ENCODE data around the gene XYLT1.

Gene XYLT1

DNA sequence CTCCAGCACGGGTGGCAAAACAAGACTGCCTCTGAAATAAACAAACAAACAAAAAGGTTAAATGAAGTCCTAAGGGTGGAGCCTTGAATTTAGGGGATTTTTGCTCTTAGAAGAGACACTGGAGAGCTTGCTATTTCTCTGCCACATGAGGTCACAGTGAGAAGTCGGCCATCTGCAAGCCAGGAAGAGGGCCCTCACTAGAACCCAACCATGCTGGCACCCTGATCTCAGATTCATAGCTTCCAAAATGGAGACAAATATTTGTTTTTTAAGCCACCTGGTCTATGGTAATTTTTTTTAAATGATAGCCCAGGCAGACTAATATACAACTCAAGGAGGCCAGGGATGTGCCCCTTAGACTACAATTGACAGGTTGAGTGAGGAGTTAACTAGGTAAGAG is 255.5 kb downstream of the XYLT1 start:
- in situ Hi-C loops (cut with HindIII; ENCODE audit: low sequenced_read_pairs): no loop called here

DNA sequence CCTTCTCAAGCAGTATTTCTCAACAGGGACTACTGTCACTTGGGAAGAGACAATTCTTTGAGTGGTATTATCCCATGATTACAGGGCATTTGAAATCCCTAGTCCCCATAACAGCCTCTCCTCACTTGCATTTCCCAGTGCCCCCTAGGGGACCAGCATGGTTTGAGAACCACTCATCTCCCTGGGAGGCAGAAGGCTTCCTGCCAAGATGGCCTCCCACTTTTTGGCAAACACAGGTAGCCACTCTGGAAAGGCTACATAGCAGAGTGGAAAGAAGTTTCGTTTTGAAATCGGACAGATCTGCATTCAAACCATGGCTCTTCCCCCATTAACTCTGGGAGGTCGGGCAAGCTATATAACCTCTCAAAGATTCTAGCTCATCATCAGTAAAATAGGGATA is 256.8 kb downstream of the XYLT1 start:
- in situ Hi-C loops (cut with HindIII; ENCODE audit: low sequenced_read_pairs): no loop called here

DNA sequence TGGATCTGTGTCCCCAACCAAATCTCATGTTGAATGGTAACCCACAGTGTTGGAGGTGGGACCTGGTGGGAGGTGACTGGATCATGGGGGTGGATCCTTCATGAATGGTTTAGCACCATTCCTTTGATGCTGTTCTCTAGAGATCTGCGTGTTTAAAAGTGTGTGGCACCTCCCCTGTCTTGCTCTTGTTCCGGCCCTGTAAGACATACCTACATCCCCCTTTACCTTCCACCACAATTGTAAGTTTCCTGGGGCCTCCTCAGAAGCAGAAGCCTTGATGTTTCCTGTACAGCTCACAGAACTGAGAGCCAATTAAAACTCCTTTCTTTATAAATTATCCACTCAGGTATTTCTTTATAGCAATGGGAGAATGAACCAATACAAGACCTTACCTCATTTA is 257.7 kb downstream of the XYLT1 start:
- in situ Hi-C loops (cut with HindIII; ENCODE audit: low sequenced_read_pairs): no loop called here

DNA sequence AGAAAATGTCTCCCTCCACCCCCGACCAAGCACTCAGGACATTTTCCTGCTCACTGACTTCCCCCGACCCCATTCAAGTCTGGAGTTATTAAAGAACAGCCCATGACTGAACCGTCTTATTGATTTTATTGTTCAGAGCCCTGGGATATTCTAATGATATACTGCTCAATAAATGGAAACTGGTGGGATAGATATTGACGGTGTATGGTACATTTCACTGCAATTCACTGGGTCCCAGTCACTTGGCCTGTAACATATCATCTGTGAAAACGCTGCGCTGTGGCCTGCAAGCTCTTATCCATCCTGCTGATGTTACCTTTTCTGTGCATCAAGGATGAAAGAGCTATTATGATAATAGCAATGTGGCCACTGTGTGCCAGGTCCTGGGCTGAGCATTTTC is 258.2 kb downstream of the XYLT1 start:
- in situ Hi-C loops (cut with HindIII; ENCODE audit: low sequenced_read_pairs): no loop called here

DNA sequence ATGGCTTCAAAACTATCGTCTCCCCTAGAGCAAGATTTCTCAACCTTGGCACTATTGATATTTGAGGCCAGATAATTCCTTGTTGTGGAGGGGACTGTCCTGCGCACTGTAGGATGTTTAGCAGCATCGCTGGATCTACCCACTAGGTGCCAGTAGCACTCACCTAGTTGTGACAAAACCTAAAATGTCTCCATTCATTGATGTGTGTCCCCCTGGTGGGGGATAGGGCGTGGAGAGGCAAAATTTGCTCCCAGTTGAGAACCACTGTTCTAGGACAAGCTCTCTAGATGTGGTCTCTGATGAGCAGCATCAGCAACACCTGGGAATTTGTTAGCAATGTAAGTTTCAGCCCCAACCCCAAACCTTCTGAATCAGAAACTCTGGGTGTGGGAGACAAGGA is 259.0 kb downstream of the XYLT1 start:
- in situ Hi-C loops (cut with HindIII; ENCODE audit: low sequenced_read_pairs): no loop called here

DNA sequence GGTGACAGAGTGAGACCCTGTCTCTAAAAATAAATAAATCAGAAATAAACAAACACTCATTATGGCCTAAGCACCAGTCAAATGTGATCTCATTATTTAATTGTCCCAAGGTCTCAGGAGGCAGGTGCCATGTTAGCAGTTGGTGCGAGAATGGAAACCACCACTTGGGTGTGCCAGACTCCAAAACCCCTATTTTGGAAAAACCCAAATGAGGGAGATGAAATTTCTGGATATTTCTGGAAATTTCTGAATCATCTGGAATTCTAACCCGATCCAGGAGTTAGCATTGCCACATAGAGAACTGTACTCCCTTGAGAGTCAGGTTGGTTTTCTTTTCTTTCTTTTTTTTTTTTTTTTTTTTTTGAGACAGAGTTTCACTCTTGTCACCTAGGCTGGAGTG is 264.0 kb downstream of the XYLT1 start:
- in situ Hi-C loops (cut with HindIII; ENCODE audit: low sequenced_read_pairs): no loop called here

DNA sequence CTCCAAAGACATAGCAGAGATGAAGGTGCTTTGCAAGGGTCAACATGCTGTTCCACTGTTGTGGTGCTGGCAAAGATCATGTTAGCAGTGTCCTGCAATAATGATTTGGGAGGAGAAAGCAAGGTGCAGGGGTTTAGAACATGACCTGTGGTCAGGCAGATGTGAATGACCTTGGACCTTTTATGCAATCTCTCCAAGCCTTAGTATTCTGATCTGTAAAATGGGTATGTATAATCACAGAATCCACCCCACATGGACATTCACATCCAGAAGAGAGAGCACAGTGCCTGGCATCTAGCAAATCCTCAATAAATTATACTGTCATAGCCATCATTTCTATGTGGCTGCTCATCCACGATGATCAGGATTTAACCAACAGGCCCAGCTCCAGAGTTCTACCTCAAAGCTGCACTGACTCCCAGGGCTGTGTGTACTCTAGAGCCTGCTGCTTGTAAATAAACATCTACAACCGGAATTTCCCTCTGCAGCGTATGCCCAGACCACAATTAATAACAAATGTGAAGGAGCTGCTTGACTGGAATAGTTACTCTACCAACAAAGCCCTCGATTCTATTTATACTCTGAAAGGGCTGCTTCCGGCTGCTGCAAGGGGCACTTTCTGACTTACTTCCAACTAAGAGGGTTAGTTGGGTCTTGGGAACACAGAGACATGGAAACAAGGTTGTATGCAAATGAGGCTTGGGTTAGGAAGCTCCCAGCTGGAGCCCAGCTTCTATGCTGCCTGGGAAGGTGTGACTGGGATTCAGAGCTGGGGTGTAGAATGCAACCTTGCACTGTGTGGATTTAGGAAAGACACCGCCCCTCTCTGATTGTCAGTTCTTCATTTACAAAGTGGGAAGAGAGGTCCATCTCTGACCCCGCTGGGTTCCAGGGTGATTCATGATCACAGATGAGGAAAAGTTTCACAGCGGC is 265.2 kb downstream of the XYLT1 start:
- in situ Hi-C loops (cut with HindIII; ENCODE audit: low sequenced_read_pairs): no loop called here

DNA sequence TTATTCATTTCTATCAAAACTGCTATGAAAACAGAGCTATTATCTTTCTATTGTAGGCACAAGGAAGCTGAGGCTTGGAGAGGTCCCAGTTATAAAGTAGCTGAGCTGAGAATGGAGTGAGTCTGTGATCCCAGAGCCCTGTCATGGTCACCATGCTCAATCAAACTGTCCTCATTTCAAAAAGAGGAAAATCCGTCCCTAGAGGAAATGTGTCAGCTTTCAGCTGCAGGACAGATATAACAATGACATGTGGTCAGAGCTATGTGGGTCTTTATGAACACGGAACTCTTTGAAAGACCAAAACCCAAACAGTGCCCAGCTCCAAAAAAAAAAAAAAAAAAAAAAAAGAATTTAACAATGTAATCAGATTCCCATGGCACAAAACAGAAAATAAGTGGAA is 266.1 kb downstream of the XYLT1 start:
- in situ Hi-C loops (cut with HindIII; ENCODE audit: low sequenced_read_pairs): no loop called here

DNA sequence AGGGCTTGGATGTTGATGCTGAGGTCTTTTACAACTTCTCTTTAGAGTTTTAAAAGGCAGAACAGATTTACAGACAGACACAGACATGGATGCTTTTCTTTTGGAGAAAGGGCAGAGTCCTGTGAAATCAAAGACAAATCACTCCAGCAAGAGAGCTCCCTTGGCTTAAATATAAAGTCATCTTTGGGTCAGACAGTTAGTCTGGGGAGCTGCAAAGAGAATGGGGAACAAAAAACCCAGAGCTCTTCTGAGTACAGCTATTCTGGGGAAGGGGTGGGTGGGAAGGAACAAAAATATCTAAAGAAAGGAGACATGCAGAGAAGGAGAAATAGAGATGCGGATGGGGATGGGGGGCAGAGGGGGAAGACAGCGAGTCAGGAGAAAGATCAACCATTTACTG is 266.6 kb downstream of the XYLT1 start:
- in situ Hi-C loops (cut with HindIII; ENCODE audit: low sequenced_read_pairs): no loop called here

DNA sequence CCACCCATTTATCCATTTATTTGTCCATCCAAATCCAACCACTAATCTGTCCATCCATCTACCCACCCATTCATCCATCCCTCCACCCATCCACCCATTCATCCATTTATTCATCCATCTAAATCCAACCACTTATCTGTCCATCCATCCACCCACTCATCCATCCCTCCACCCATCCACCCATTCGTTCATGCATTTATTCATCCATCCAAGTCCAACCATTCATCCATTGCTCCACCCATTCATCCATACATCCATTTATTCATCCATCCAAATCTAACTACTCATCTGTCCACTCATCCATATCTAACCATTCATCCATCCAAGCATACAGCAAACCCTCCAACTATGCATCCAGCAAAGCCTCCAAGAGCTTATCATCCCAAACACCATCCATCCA is 267.3 kb downstream of the XYLT1 start:
- in situ Hi-C loops (cut with HindIII; ENCODE audit: low sequenced_read_pairs): no loop called here

DNA sequence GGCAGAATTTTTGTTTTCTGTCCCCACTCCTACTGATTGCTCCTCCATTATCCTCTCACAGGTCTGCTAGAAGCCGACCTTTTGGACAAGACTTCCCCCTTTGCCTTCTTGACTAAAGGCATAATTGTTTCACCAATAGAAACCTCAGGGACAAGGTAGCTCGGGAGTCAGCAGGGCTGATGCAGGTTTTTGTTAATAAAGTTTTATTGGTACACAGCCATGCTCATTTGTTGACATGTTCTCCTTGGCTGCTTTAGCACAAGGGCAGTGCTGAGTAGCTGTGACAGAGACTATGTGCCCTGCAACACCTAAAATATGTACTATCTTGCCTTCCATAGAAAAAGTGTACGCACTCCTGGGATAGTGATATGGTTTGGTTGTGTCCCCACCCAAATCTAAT is 271.6 kb downstream of the XYLT1 start:
- in situ Hi-C loops (cut with HindIII; ENCODE audit: low sequenced_read_pairs): no loop called here

DNA sequence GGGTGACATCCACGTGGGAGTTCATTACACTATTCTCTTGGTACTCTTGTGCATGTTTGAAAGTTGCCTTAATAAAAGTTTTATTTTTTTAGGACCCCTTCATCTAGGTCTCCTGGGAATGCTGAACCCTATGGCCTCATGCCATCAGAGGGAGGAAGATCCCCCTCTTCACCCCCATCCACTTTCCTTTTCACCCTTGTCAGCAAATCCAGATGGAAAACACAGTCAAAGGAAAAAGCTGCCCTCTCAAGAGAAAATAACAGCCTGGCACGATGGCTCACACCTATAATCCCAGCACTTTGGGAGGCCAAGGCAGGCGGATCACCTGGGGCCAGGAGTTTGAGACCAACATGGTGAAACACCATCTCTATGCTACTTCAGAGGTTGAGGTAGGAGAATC is 274.2 kb downstream of the XYLT1 start:
- in situ Hi-C loops (cut with HindIII; ENCODE audit: low sequenced_read_pairs): no loop called here

DNA sequence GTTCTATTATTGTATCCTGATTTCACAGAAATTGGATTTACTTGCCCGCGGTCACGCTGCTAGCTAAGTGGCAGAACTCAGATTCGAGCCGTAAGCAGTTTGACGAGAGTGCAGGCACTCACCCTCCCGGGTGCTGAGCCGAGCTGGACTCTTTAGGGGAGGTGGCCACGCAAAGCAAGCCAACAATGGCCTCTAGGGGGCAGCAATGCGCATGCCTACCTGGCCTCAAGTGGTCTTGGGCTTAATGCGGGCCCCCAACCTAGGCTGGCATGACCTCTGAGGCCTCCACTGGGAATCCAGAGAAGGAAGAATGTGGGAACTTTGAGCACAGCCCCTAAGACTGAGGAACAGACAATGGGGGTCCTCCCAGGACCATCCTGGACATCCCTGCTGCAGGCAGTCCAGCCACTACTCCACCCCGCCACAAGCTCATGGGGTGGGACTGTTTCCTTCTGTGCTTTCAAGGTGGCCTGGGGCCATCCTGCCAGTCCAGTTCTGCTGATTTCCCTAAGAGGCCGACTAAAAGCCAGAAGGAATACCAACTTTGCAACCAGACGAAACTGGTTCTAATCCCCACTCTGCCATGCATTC is 276.5 kb downstream of the XYLT1 start:
- in situ Hi-C loops (cut with HindIII; ENCODE audit: low sequenced_read_pairs): no loop called here

DNA sequence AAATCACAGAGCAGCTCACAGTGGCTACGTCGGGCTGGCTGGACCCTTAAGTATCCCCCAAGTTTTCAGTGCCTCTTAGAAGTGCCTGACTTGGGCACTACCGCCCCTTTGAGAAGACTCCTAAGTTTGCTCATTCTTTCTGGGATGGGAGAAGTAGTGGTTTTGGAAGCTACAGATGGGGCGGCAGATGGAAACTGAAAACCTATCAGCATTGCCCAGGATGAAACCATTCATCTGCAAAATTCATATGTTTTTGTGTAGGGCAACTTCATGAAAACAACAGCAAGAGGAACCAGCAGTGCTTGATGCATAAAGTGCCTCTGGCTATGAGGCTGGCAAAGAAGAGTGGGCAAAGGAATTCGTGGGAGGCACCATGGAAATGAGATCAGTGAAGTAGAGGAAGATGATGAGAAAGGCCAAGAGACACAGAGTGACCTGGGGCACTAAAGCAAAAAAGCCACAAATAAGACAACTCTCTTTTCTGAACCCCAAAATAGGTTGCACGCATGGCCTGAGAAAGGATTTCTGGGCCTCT is 277.1 kb downstream of the XYLT1 start:
- in situ Hi-C loops (cut with HindIII; ENCODE audit: low sequenced_read_pairs): no loop called here

DNA sequence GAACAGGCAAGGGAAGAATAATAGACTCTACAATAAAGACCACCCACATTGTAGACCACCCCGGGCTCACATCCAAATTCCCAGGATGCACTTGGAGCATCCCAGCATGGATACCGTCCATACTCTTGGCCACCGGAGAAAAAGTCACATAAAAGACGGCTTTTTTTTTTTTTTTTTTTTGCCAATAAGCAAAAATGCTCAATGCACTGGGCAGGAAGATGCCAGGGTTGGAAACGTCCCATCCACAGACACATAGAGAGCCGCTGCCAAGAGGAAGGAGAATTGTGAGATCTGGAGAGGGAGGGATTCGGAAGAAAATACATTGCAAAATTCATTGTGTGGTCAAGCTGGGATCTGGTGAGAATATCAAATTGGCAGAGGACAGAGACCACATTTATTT is 286.7 kb downstream of the XYLT1 start:
- in situ Hi-C loops (cut with HindIII; ENCODE audit: low sequenced_read_pairs): no loop called here

DNA sequence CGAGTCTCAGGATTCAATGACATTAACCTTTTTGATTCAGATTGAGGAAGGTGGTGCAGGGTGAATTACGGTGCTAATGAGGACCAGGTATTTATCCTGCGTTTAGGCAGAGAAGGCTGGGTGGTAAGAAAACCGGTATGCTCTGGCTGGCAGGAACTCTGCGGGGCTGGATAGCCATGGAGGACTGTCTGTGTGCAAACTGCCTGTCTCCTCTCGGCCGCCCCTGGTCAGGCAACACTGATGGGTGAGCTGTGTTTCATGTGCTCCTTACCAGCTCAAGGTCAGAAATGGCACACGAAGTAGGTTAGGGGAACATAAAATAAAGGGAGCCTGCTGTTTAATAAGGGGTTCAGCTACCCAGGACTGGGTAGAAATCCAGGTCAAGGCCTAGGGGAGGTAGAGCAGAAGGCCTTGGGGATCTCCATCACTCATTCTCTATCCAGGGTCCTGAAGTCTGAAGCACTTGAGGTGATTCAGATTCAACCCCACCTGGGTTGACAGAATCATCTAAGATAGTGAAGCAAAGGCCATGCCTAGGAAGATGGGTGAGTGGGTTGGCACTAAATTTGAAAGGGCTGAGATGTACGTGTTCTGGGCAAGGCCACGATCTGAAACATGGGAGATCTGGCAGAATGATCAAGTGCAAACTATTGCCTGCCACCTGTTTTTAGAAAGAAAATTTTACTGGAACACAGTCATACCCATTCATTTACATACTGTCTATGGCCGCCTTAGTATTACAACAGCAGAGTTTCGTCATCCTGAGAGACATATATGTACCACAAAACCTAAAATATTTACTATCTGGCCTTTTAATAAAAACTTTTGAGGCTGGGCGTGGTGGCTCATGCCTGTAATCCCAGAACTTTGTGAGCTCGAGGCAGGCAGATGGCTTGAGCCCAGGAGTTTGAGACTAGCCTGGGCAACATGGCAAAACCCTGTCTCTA is 292.5 kb downstream of the XYLT1 start:
- in situ Hi-C loops (cut with HindIII; ENCODE audit: low sequenced_read_pairs): no loop called here

DNA sequence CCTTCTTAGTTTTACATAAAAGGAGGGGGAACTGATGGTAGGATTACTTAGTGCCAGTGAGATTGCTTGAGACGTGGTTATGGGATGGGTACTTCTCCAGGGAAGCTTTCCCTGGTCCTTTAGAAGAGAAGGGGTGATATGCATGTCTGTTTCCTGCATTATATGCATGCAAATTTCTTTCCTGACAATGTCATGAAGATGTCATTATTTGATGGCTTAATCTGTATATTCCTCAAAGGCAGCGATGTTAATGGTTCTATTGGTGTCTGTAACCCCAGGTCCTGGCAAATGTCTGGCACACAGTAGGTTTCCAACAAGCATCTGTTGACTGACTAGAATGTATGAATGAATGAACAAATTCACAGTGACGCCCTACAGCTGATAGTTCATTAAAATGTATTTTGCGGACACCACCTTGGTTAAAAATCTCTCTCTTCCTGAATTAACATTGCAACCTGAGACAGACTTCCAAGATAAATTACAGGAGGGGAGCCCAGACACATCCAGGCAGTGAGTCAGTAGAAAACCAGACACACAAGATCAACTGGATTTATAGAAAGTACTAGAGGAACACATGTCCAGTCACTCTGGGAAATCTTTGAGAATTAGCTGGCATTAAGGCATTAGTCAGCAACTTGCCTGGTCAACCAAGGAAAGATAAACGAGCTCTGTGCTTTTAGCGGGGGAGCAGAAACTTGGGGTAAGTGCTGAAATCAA is 293.4 kb downstream of the XYLT1 start:
- in situ Hi-C loops (cut with HindIII; ENCODE audit: low sequenced_read_pairs): no loop called here

DNA sequence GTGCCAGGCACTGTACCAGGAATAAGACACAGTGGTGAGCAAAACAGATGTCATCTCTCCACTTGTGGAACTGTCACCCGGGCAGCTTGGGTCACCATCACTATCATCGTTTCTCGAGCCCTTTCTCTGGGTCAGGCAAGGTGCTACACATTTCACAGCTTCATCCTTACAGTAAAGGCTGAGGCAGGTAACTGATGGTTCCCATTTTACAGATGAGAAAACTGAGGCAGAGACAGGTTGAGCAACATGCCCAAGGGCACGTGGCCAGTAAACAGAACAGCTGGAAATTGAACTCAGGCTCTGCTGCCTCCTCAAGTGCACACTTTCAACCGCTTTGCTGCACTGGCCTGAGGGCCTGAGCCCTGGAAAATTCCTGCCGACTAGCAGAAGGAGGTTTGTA is 294.6 kb downstream of the XYLT1 start:
- in situ Hi-C loops (cut with HindIII; ENCODE audit: low sequenced_read_pairs): no loop called here

DNA sequence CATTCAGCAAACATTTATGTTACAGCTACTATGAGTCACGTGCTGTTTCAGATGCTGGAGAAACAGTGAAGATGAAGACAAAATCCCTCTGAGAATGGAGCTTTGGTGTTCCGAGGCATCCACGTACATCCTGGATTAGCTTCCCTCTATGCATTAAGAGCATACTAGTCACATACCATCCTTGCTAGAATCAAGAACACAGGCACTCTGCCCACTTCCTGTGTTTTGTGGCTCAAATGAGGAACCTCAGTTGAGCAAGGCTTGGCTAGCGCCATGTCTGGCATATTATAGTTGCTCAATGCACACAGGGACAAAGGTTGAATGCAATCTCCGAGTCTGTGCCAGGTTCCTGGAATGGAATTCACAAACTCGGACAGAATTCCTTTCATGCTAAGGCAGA is 297.5 kb downstream of the XYLT1 start:
- in situ Hi-C loops (cut with HindIII; ENCODE audit: low sequenced_read_pairs): no loop called here

DNA sequence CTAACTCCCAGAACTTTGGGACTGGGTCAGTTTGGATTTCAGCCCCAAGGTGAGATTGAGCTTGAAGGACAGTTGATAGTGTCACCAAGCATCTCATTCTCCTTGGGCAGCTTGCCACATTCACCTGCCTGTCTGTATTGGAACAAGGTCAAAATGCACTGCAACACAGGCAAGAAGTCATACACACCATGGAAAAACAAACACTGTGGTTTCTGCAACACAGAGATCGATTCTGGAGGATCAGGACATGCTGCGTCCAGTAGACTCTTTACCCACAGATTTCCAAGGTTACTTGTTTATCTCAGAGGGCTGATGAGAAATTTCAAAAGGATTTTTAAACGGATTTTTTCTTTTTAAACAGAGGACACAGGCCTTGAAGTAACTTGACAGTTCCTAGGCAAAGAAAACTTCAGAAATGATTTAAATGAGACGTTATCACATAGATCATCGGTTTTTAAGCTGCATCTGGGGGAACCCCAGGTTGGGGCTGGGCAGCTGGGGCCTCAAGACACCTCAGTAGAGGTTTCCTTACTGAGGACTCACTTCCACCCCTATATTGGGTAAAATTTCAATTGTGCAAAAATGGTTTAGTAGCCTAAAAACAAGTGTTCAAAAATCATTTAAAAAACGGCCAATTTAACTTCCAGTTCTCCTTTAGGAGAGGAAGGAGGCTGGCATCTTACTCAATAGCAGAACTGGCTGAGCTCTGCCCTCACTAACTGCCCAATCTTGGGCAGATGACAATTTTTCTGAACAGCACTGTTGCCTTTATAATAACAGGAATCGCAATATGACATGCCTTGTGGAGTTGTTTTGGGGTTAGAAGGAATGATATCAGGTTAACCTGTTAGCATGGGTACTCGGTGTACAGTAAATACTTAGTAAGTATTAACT is 299.3 kb downstream of the XYLT1 start:
- in situ Hi-C loops (cut with HindIII; ENCODE audit: low sequenced_read_pairs): no loop called here

Measured in endothelial cell of hepatic sinusoid (primary cell).